ENCODE measurements around the gene F8A1. TPM values are rescaled to one million over a fixed set of nuclear protein-coding genes. Genes with fewer than 3 reads are reported as not detected.
"Not testable (repeated sequence)": the region's sequence is repeated elsewhere in the genome, so short reads cannot be mapped to it uniquely, and the experiment has no call there.

Gene F8A1
- 2.6 TPM for total RNA-seq

GRCh38 chrX:154886069-154886788 lies at the start of gene F8A1:
Gene F8A1 (plus strand): TSS chrX:154886355. CDS start chrX:154886375, 20 bp downstream.
- H3K36me3 ChIP-seq (ENCODE audit: control insufficient read depth in 3 of 3, insufficient read depth in 3 of 3, low read length in 3 of 3); H3K9me3 ChIP-seq (ENCODE audit: control insufficient read depth in 3 of 3, low read length in 3 of 3); H3K27ac ChIP-seq (ENCODE audit: low read depth, low read length); H3K4me1 ChIP-seq (ENCODE audit: control insufficient read depth in 3 of 3, insufficient read depth in 3 of 3, low read length in 3 of 3); H3K27me3 ChIP-seq (ENCODE audit: control insufficient read depth in 3 of 3, insufficient read depth in 3 of 3, low read length in 3 of 3): not testable (repeated sequence)
- H3K9ac ChIP-seq (ENCODE audit: low read depth in 1 of 3, low read length in 3 of 3), result peak within 1 kb of the TSS in 1 of 3 donors; percentile 33
- peak within 1 kb of the TSS in 1 of 3 donors; percentile 35 for H3K4me3 ChIP-seq (ENCODE audit: low read length in 3 of 3)

- Histone ChIP-seq H3K4me1 (ENCODE audit: control insufficient read depth in 3 of 3, insufficient read depth in 3 of 3, low read length in 3 of 3) (no peaks in the 10 kb centered on the region), H3K9me3 (ENCODE audit: control insufficient read depth in 3 of 3, low read length in 3 of 3) (no peaks in the 10 kb centered on the region), H3K36me3 (ENCODE audit: control insufficient read depth in 3 of 3, insufficient read depth in 3 of 3, low read length in 3 of 3) (no peaks in the 10 kb centered on the region), H3K27ac (ENCODE audit: low read depth, low read length) (no peak overlapping the region), H3K4me3 (ENCODE audit: low read length in 3 of 3) (no peak overlapping the region), H3K27me3 (ENCODE audit: control insufficient read depth in 3 of 3, insufficient read depth in 3 of 3, low read length in 3 of 3) (no peaks in the 10 kb centered on the region), H3K9ac (ENCODE audit: low read depth in 1 of 3, low read length in 3 of 3) (no peak overlapping the region)
Observed at GRCh38 chrX:154840856-154841255, 45.3 kb upstream of the F8A1 start.

GRCh38 chrX:154850957-154851611 lies 35.1 kb upstream of the F8A1 start:
- H3K36me3 ChIP-seq (ENCODE audit: control insufficient read depth in 3 of 3, insufficient read depth in 3 of 3, low read length in 3 of 3), result peaks cover 0 to 2% (median 0%) of the 10 kb centered on the region in 3 donors
- H3K9ac ChIP-seq (ENCODE audit: low read depth in 1 of 3, low read length in 3 of 3), result no peak overlapping the region
- H3K4me1 ChIP-seq (ENCODE audit: control insufficient read depth in 3 of 3, insufficient read depth in 3 of 3, low read length in 3 of 3), result no peaks in the 10 kb centered on the region
- H3K27ac ChIP-seq (ENCODE audit: low read depth, low read length), result no peak overlapping the region
- no peak overlapping the region for H3K4me3 ChIP-seq (ENCODE audit: low read length in 3 of 3)
- no peaks in the 10 kb centered on the region for H3K27me3 ChIP-seq (ENCODE audit: control insufficient read depth in 3 of 3, insufficient read depth in 3 of 3, low read length in 3 of 3)
- no peaks in the 10 kb centered on the region for H3K9me3 ChIP-seq (ENCODE audit: control insufficient read depth in 3 of 3, low read length in 3 of 3)

- Histone ChIP-seq H3K4me1 (ENCODE audit: control insufficient read depth in 3 of 3, insufficient read depth in 3 of 3, low read length in 3 of 3) (no peaks in the 10 kb centered on the region), H3K9me3 (ENCODE audit: control insufficient read depth in 3 of 3, low read length in 3 of 3) (no peaks in the 10 kb centered on the region), H3K36me3 (ENCODE audit: control insufficient read depth in 3 of 3, insufficient read depth in 3 of 3, low read length in 3 of 3) (peaks cover 0 to 4% (median 3%) of the 10 kb centered on the region in 3 donors), H3K27ac (ENCODE audit: low read depth, low read length) (no peak overlapping the region), H3K9ac (ENCODE audit: low read depth in 1 of 3, low read length in 3 of 3) (no peak overlapping the region), H3K27me3 (ENCODE audit: control insufficient read depth in 3 of 3, insufficient read depth in 3 of 3, low read length in 3 of 3) (no peaks in the 10 kb centered on the region), H3K4me3 (ENCODE audit: low read length in 3 of 3) (no peak overlapping the region)
Observed at GRCh38 chrX:154855256-154855655, 30.9 kb upstream of the F8A1 start.

- not testable (repeated sequence) for H3K36me3 ChIP-seq (ENCODE audit: control insufficient read depth in 3 of 3, insufficient read depth in 3 of 3, low read length in 3 of 3); H3K27ac ChIP-seq (ENCODE audit: low read depth, low read length); H3K4me3 ChIP-seq (ENCODE audit: low read length in 3 of 3); H3K9me3 ChIP-seq (ENCODE audit: control insufficient read depth in 3 of 3, low read length in 3 of 3); H3K9ac ChIP-seq (ENCODE audit: low read depth in 1 of 3, low read length in 3 of 3); H3K4me1 ChIP-seq (ENCODE audit: control insufficient read depth in 3 of 3, insufficient read depth in 3 of 3, low read length in 3 of 3); H3K27me3 ChIP-seq (ENCODE audit: control insufficient read depth in 3 of 3, insufficient read depth in 3 of 3, low read length in 3 of 3)
Observed at GRCh38 chrX:154868522-154868921, 17.6 kb upstream of the F8A1 start.

GRCh38 chrX:154873329-154873728 lies 12.8 kb upstream of the F8A1 start:
- H3K9me3 ChIP-seq (ENCODE audit: control insufficient read depth in 3 of 3, low read length in 3 of 3), result peaks cover 0 to 2% (median 0%) of the 10 kb centered on the region in 3 donors
- H3K9ac ChIP-seq (ENCODE audit: low read depth in 1 of 3, low read length in 3 of 3), result no peak overlapping the region
- H3K36me3 ChIP-seq (ENCODE audit: control insufficient read depth in 3 of 3, insufficient read depth in 3 of 3, low read length in 3 of 3), result no peaks in the 10 kb centered on the region
- no peaks in the 10 kb centered on the region for H3K27me3 ChIP-seq (ENCODE audit: control insufficient read depth in 3 of 3, insufficient read depth in 3 of 3, low read length in 3 of 3)
- H3K27ac ChIP-seq (ENCODE audit: low read depth, low read length), result no peak overlapping the region
- no peak overlapping the region for H3K4me3 ChIP-seq (ENCODE audit: low read length in 3 of 3)
- H3K4me1 ChIP-seq (ENCODE audit: control insufficient read depth in 3 of 3, insufficient read depth in 3 of 3, low read length in 3 of 3), result no peaks in the 10 kb centered on the region

GRCh38 chrX:154884069-154884468 lies 2.1 kb upstream of the F8A1 start:
- not testable (repeated sequence) for H3K9ac ChIP-seq (ENCODE audit: low read depth in 1 of 3, low read length in 3 of 3); H3K9me3 ChIP-seq (ENCODE audit: control insufficient read depth in 3 of 3, low read length in 3 of 3); H3K4me3 ChIP-seq (ENCODE audit: low read length in 3 of 3); H3K27me3 ChIP-seq (ENCODE audit: control insufficient read depth in 3 of 3, insufficient read depth in 3 of 3, low read length in 3 of 3); H3K4me1 ChIP-seq (ENCODE audit: control insufficient read depth in 3 of 3, insufficient read depth in 3 of 3, low read length in 3 of 3); H3K27ac ChIP-seq (ENCODE audit: low read depth, low read length); H3K36me3 ChIP-seq (ENCODE audit: control insufficient read depth in 3 of 3, insufficient read depth in 3 of 3, low read length in 3 of 3)

- H3K27ac ChIP-seq (ENCODE audit: low read depth, low read length); H3K27me3 ChIP-seq (ENCODE audit: control insufficient read depth in 3 of 3, insufficient read depth in 3 of 3, low read length in 3 of 3); H3K9me3 ChIP-seq (ENCODE audit: control insufficient read depth in 3 of 3, low read length in 3 of 3); H3K4me1 ChIP-seq (ENCODE audit: control insufficient read depth in 3 of 3, insufficient read depth in 3 of 3, low read length in 3 of 3); H3K4me3 ChIP-seq (ENCODE audit: low read length in 3 of 3); H3K36me3 ChIP-seq (ENCODE audit: control insufficient read depth in 3 of 3, insufficient read depth in 3 of 3, low read length in 3 of 3); H3K9ac ChIP-seq (ENCODE audit: low read depth in 1 of 3, low read length in 3 of 3): not testable (repeated sequence)
Observed at GRCh38 chrX:154885057-154885456, 1.1 kb upstream of the F8A1 start.

- H3K27me3 ChIP-seq (ENCODE audit: control insufficient read depth in 3 of 3, insufficient read depth in 3 of 3, low read length in 3 of 3); H3K36me3 ChIP-seq (ENCODE audit: control insufficient read depth in 3 of 3, insufficient read depth in 3 of 3, low read length in 3 of 3); H3K4me3 ChIP-seq (ENCODE audit: low read length in 3 of 3); H3K4me1 ChIP-seq (ENCODE audit: control insufficient read depth in 3 of 3, insufficient read depth in 3 of 3, low read length in 3 of 3); H3K9ac ChIP-seq (ENCODE audit: low read depth in 1 of 3, low read length in 3 of 3); H3K27ac ChIP-seq (ENCODE audit: low read depth, low read length); H3K9me3 ChIP-seq (ENCODE audit: control insufficient read depth in 3 of 3, low read length in 3 of 3): not testable (repeated sequence)
Observed at GRCh38 chrX:154885549-154885948, 606 bp upstream of the F8A1 start.

GRCh38 chrX:154886789-154887221 lies 650 bp downstream of the F8A1 start:
- not testable (repeated sequence) for H3K4me3 ChIP-seq (ENCODE audit: low read length in 3 of 3); H3K4me1 ChIP-seq (ENCODE audit: control insufficient read depth in 3 of 3, insufficient read depth in 3 of 3, low read length in 3 of 3); H3K27me3 ChIP-seq (ENCODE audit: control insufficient read depth in 3 of 3, insufficient read depth in 3 of 3, low read length in 3 of 3); H3K27ac ChIP-seq (ENCODE audit: low read depth, low read length); H3K9ac ChIP-seq (ENCODE audit: low read depth in 1 of 3, low read length in 3 of 3); H3K36me3 ChIP-seq (ENCODE audit: control insufficient read depth in 3 of 3, insufficient read depth in 3 of 3, low read length in 3 of 3); H3K9me3 ChIP-seq (ENCODE audit: control insufficient read depth in 3 of 3, low read length in 3 of 3)
